Measurements from ENCODE around the gene FBXL16. TPM values are rescaled to one million over a fixed set of nuclear protein-coding genes. Genes with fewer than 3 reads are reported as not detected.

The FBXL16 gene
- total and polyA plus RNA-seq, 9 of the 15 experiments (the other 6 are each of a cell fraction or from before 2014, with no cell fraction given): 0.21 to 8.2 (median 1.7) TPM

- peak; percentile 36 for TF ChIP-seq TFAP4 (CRISPR knock-in tag; IDR thresholded peaks at IDR 0.05; ENCODE audit: borderline replicate concordance)
- peak; percentile 57; the same call in 1 of the 2 replicates for TF ChIP-seq XRCC5 (IDR thresholded peaks at IDR 0.05; ENCODE audit: low read depth, low read length)
- no peak for TF ChIP-seq KLF1 (tag; IDR thresholded peaks at IDR 0.05)
- TF ChIP-seq ETS1 (conservative IDR thresholded peaks at IDR 0.05; ENCODE audit: control insufficient read depth, low read depth, low read length): peak; percentile 75; the same call in 1 of the 2 replicates
- TF ChIP-seq ZNF561 (CRISPR knock-in tag; conservative IDR thresholded peaks at IDR 0.05): no peak
- TF ChIP-seq ZNF431 (CRISPR knock-in tag; IDR thresholded peaks at IDR 0.05): peak; percentile 59; the same call in 1 of the 2 replicates
- TF ChIP-seq YY1 (IDR thresholded peaks at IDR 0.05; ENCODE audit: borderline replicate concordance in 1 of 3, control insufficient read depth in 1 of 3, extremely low read depth in 1 of 3, insufficient read depth in 3 of 3, insufficient read length in 1 of 3, insufficient replicate concordance in 2 of 3, low read depth in 1 of 3, low read length in 2 of 3): peak in 2 of 3 experiments; percentile 18 to 42
- TF ChIP-seq POLR2G (IDR thresholded peaks at IDR 0.05; ENCODE audit: low read depth, low read length): peak; percentile 77
- TF ChIP-seq MBD2 (IDR thresholded peaks at IDR 0.05; ENCODE audit: borderline replicate concordance, low read depth): 0 out of 2 replicates have a peak, but pooled peaks have one; percentile 34
- TF ChIP-seq ZNF77 (CRISPR knock-in tag; IDR thresholded peaks at IDR 0.05): no peak
- TF ChIP-seq IFI16 (CRISPR knock-in tag; IDR thresholded peaks at IDR 0.05): no peak
- TF ChIP-seq THRAP3 (IDR thresholded peaks at IDR 0.05; ENCODE audit: borderline replicate concordance): no peak
- peak; percentile 58; the same call in 1 of the 2 replicates for TF ChIP-seq ELF2 (CRISPR knock-in tag; IDR thresholded peaks at IDR 0.05)
- TF ChIP-seq NR3C1 (CRISPR knock-in tag; IDR thresholded peaks at IDR 0.05): 0 out of 2 replicates have a peak, but pooled peaks have one; percentile 14
- peak; percentile 81 for TF ChIP-seq PRDM10 (IDR thresholded peaks at IDR 0.05; ENCODE audit: partially characterized antibody)
- TF ChIP-seq HINFP (tag; conservative IDR thresholded peaks at IDR 0.05; ENCODE audit: low read depth): no peak
- no peak for TF ChIP-seq ZNF780A (CRISPR knock-in tag; IDR thresholded peaks at IDR 0.05)
- peak; percentile 53 for TF ChIP-seq FIP1L1 (IDR thresholded peaks at IDR 0.05; ENCODE audit: low read depth, low read length, poor library complexity, severe bottlenecking)
- TF ChIP-seq TCFL5 (CRISPR knock-in tag; conservative IDR thresholded peaks at IDR 0.05): no peak
Observed at GRCh38 chr16:728131-728889, 22.7 kb upstream of the FBXL16 start (continued).

Measured in K562 (cell line).